ENCODE data around the gene OSR1.

DNA sequence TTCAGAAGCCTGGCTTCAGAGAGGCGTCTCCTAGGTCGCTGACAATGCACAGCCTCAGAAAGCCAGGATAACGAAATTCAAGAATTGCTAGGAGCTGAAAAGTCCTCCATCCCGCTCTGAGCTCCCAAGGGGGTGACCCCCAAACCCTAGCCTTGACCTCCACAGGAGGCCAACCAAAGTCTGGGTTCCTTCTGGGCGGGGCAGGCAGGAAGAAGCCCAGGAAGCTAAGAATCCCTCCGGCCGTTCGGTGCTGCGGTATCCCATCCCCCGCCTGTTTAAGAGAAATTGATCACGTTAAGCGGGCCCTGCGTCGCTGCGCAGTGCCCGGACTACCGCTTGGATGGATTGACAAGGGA lies 2.5 kb upstream of the OSR1 start:
- TF ChIP-seq, protein P1, sequence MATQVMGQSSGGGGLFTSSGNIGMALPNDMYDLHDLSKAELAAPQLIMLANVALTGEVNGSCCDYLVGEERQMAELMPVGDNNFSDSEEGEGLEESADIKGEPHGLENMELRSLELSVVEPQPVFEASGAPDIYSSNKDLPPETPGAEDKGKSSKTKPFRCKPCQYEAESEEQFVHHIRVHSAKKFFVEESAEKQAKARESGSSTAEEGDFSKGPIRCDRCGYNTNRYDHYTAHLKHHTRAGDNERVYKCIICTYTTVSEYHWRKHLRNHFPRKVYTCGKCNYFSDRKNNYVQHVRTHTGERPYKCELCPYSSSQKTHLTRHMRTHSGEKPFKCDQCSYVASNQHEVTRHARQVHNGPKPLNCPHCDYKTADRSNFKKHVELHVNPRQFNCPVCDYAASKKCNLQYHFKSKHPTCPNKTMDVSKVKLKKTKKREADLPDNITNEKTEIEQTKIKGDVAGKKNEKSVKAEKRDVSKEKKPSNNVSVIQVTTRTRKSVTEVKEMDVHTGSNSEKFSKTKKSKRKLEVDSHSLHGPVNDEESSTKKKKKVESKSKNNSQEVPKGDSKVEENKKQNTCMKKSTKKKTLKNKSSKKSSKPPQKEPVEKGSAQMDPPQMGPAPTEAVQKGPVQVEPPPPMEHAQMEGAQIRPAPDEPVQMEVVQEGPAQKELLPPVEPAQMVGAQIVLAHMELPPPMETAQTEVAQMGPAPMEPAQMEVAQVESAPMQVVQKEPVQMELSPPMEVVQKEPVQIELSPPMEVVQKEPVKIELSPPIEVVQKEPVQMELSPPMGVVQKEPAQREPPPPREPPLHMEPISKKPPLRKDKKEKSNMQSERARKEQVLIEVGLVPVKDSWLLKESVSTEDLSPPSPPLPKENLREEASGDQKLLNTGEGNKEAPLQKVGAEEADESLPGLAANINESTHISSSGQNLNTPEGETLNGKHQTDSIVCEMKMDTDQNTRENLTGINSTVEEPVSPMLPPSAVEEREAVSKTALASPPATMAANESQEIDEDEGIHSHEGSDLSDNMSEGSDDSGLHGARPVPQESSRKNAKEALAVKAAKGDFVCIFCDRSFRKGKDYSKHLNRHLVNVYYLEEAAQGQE (IDR thresholded peaks at IDR 0.05; ENCODE audit: unreplicated experiment), result no peak
- TF ChIP-seq EZH2 (IDR thresholded peaks at IDR 0.05; ENCODE audit: low read depth, unreplicated experiment) (no peak), EZH2phosphoT487 (IDR thresholded peaks at IDR 0.05; ENCODE audit: unreplicated experiment) (no peak), CTCF (conservative IDR thresholded peaks at IDR 0.05; ENCODE audit: low read depth in 2 of 2) (no peak), POLR2AphosphoS5 (IDR thresholded peaks at IDR 0.05; ENCODE audit: low read depth) (no peak), JUNB (IDR thresholded peaks at IDR 0.05; ENCODE audit: unreplicated experiment) (no peak), NANOG (IDR thresholded peaks at IDR 0.05; ENCODE audit: borderline replicate concordance) (no peak)

Measured in GM23338 (cell line).